Activated CD4-positive, alpha-beta T cell treated with anti-CD3 and anti-CD28 coated beads, Interleukin-2, amount 50 U/mL, for 4 hours (primary cell): ENCODE results near the gene TRABD2B.

Experiments used
- DNase-seq, 2 experiments: peaks; one replicate each; pipeline ENCODE4 v3.0.0-alpha.2; 2020

The TRABD2B gene

DNA sequence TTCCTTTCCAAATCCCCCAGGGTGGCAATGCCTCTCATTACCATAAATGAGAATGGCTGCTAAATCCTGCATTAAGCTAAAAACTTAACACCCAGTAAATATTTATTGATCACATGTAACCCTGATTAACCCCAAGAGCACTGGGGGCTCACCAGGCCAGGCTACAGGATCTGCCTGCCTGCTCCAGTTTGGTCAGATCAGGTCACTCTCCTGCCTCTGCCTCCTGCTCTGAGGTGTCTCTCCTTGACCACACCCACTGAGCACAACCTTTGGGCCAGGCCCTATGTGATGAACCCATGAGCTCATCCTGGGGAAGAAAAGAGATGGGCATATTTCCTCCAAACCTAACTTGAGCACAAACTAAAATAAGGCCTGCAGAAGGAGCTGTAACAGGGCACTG is 93.5 kb downstream of the TRABD2B start:
- DNase-seq: no peak

DNA sequence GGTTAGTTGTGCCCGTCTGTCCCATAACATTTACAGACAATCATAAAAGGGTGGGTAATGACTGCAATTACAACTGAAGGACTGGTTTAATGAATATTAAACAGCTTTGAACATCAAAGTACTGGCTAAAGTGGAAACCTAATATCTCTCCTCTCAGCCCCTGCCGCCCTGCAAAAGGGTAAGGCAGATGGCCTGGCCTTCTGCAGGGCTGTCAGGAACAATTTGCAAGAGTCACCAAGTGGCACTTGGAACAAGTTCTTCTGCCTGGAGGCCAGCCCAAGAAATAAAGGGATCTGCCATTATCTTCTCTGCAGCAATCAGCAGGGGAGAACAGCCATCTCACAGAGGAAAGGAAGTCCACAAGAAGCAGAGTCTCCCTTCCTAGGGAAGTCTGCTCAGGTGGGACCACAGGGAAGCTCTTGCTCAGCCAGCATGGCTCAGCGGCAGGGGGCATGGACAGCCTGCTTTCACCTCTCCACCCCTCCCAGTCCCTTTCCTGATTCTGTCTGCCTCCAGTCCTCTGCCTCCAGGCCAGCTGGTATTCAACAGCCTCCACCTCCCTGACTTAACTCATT is 96.1 kb downstream of the TRABD2B start:
- DNase-seq: no peak

DNA sequence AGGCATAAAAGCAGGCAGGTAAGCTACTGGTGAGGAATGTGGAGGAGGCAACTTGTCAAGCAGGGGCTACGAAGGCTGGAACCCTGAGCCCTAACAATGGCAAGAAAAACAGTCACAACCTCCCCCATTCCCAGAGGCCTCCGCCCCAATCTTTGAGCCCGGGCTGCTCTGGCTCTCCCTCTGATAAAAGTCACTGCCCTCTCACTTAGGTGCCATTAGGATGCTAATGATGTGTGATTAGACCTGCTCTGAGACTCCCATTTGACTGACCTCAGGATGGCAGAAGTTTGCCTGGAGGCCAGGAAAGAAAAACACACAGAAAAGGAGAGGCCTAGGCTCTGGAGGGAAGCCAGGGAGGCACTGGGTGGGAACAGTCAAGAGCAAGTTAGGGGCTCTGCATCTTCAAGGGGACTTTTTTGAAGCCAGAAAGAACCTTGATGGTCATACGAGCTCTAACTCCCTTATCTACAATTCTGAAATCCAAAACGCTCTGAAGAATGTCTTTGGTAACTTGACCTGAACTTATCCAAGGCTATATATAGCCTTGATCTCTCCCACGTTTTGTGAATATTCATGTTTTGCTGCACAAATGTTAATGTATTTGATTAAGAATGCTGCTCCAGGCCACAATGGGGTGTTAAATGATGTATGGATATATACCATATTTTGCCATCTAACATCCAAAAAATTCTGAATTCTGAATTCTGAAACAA is 98.9 kb downstream of the TRABD2B start:
- no peak for DNase-seq

DNA sequence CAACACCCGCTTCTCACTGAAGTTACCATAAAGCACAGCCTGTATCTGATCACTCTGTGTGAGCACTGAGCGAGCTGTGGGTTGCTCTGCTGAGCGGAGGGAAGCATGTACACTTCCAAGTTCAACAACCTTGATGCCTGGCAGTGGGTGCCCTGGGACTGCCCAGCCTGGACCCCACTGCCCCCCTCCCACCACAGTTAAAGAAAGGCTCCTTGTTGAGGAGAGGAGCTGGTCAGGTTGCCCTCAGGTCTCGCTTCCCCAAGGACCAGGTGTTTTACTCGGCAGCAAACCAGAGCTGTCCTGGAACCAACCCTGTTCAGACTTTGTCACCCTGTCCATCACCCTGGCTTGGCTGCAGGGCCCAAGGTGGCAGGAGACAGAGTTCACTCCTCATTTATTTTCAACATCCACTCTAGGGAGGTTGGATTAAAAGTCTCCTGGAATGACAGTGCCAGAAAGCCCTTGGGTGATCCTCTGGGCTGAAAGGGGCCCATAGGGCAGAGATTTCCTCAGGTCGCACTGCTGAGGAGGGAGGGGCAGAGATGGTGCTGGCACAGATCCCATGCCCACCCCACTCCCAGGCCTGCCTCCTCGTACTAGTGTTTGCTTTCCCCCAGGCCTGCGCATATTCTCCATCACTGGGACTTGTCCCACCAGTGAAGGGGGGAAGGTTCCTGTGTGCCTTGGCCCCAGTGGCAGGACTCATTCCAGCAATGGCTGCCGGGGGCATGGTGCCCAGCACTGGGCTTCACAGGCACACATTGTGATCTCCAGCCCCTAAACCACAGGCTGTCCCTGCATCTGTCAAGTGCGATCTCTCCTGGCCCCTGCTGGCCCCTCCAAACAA is 101.7 kb downstream of the TRABD2B start:
- no peak for DNase-seq

DNA sequence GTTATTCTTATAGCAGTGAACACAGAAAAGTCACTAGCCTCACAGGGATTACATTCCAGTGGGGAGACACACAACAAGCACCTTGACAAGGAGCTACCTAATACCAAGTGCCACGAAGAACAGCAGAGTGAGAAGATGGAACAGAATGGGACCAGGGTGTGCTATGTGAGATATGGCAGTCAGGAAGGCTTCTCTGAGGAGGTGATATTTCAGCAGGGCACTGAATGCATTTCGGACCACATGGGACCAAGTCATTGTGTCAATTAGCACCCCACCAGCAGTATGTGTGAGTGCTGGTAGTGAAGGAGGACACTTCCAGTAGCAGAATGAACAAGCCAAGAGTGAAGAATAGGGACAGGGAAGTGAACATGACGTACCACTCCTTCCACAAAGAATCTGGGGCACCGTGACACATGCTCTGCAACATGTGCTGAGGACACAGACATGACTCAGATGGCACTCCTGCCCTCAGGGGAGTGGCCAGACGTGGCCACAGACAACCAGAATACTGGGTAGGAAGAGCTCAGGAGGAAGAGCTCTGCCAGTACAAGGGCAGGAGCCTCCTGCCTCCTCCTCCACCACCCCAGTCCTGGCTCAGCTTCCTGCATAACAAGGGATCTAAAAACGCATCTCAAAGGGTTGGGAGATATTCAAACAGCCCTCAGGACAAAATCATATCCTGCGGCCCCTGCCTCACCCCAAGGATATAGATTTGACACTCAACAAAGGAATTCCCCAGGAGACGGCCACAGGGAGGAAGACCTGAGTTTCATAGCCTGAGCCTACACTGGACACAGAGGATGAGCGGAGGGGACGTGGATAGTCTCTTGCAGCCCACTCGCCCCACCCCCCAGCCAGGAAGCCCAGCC is 102.5 kb downstream of the TRABD2B start:
- no peak for DNase-seq

DNA sequence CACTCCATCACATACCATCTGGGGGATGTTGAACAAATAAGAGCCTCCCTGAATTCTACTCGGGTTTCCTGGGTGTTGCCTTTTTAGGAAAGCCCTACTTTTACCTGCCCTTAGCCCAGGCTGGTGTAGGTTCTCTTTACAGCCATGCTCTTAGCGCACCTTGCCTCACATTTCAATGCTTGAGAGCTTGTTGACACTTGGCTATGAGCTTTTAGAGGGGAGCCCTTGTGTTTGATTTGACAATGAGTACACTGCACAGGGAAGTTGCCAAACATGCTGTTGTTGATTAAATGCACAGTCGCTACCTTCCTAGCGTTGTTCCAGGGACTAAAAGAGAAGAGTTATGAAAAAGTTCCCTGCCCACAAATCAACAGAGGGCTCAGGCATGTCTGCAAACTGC is 103.8 kb downstream of the TRABD2B start:
- no peak for DNase-seq

DNA sequence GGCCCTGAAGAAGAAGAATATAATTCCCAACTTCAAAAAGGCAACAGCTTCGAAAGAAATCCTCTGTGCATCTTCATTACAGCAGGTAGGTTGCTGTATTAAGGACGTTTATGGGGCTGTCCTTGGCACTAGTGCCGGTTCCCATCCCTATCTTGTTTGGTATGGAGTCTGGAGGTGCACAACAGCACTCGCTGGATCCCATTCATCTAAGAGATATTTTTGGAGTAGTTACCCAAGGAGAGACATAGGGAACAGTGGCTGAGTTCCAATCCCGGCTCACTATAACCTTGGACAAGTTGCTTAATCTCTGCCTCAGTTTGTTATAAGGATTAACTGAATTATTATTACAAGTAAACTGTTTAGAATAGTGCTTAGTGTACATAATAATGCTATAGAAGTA is 106.4 kb downstream of the TRABD2B start:
- no peak for DNase-seq

DNA sequence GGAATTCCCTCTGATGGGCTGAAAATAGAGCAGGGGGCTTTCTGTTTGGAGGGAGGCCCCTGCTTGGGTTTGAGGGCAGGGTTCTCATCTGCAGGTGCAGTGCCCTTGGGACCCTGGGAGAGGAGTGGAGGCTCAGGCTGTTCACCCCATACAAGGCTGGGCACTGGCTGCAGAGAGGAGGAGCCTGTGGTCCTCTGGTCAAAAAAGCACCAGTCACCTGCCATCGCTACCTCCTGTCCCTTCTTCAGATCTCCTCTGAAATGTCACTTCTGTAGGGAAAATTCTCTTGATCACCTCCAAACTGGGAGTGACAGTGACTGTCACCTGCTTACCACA is 108.9 kb downstream of the TRABD2B start:
- no peak for DNase-seq

DNA sequence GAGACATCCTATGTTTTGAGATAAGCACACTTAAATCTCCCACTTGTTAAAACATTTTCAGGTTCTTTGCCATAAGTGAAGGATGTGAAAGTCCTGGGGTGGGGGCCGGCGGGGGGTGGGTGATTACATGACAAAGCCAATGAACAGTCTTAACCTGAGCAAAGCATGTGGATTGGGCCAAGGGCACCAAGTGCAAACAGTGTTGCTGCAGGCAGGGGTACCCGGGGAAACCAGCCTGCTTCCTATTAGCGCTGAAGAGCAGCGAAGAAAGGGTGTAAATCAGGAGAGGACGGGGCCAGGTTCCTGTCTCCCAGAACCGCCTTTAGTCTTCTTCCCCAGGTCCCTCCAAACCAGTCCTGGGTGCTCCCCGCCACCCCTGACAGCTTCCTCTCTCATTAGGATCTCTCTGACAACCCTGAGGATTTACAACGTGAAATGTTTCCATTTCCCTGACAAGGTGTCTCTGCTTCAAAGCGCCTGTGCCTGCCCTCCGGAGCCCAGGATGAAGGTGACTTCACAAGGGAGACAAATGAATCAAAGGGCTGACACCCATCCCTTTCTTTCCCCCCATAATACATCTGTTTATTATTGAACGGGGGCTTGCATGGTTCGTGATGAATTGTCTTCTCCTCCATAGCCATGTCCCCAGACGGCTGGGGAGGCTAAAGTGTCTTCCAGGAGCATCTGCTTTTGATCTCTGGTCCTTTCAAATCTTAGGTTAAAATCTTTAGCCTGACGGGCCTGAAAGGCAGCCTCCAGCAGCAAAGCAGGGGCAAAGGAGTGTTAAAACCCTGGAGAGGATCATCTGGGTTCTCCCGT is 109.5 kb downstream of the TRABD2B start:
- DNase-seq: no peak

DNA sequence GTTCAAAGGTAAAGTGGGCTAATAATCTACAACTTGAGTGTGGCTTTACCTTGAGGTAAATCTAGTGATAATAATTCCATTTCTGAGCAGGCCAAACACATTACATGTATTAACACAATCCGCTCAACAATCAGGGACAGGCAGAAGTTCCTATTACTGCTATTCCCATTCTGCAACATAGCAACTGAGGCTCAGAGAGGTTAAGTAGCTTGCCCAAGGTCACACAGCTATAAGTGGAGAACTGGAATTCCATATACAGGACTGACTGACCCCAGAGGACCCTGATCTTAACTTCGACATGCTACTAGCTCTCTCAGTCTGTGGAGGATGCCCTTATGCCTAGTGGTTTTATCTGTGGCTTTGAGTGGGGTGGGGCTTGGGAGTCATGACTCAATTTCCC is 110.1 kb downstream of the TRABD2B start:
- DNase-seq: no peak

DNA sequence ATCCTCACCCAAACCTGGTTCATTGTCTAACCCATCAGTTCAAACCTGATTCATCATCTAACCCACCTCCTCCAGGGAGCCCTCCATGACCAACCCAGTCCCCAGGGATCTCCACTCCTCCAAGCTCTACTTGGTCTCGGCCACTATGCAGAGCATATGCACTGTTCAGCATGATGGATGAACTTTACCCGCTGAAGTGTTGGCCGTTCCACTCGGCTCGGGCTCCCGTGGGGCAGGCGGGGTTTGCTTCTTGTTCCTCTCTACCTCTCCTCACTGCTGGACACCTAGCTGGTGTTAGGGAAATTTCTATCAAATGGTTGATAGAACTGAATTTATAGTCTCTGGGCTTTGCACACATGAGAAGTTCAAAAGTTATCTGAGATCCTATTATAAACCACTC is 111.0 kb downstream of the TRABD2B start:
- DNase-seq: no peak

DNA sequence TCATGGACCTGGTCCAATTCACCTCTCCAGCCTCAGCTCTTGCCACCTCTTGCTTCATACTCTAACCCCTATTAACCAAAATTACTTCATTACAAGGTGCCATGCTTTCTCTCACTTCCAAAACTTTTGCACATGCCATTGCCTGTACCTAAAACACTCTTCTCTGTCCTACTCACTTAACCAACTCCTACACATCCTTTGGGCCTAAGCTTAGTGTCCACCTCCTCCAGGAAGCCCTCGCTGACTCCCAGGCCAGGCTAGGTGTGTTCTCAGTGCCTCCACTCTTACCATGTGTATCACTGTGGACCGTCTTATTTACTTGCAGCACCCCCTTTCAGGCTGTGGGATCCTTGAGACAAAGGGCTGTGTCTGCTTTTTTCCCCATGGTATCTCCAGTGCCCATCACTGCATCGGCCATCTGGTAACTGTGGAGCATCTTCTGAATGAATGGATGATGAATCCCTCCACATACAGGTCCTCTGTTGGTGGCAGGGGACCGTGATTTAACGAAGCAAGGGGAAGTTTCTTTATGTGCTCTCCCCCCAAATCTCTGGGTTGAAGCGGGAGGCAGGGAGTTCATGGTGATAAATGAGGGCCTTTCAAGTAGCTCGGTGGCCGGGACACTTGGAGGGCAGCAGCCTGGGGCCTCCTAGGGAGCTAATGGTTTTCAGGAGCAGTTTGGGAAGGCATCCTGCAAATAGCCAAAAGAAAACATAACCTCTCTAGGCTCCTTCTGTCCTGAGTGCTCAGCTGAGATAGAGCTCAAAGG is 111.9 kb downstream of the TRABD2B start:
- no peak for DNase-seq

DNA sequence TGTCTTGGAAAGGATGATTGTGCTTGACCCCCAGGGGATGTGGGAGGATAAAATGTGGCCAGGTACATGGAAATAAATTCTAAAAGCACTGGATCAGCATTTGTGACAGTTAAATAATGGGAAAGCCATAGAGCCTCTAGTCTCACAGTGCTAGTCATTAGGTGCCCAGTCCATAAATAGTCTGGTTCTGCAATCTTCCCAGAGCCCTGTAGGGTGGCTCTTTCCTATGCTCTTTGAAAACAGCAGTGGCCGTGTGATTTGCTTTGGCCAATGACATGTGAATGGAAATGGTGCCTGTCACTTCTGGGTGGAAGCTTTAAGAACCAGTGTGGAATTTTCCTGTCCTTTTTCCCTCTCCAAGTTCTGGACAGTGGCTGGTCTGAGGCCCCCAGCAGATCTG is 113.2 kb downstream of the TRABD2B start:
- no peak for DNase-seq

DNA sequence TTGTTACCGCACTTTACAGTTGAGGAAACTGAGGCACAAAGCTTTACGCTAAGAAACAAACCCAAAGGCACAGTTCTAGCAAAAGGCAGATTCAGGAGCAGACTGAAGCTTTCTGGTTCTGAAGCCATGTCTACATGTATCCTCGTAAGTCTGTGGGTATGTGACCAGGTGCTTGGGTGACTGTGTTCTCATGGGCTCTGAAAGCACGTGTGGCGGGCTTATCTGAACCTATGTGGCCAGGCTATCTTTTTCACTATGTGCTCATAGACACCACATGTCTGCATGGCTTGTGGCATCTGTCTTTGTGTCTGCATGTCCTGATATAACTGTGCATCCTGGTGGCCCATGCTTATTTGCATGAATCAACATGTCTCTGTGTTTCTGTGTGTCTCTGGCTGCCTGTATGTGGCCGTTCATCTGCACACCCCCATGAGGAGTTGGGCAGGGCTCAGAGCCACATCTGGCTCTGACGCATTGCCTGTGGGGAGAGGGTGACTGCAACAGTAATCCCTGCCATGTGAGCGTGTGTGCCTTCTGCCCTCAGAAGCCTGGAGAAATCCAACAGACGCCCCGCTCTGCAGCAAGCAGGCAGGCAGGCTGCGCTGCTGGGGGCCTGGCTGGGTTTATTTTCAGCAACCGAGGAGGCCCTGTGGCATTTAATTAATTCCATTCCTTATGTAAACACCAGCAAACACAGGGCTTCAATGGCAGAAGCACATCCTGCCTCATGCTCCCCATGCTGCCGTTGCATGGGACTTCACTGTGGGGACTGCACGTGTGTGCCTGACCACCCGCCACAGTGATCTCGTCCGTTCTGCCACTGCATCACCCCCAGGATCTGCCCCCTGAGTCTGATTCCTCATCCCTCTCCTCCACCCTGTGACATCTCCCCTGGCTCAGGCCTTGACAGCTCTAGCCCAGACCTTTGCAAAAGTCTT is 115.4 kb downstream of the TRABD2B start:
- no peak for DNase-seq

DNA sequence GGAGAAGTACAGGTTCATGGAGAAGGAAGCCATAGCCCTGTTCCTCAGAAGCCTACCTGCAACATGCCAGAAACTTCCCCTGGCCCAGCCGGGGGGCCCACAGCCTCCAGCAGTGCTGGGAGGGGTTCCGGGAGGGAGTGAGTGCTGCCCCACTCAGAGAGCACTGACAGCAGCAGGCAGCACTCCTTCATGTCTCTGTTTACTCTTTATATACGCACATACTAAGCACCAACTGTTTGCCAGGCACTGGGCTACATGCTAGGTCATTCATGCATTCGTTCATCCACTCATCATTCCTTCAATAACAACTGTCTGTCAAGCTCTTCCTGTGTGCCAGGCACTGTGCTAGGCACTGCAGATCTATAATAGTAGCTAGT is 120.6 kb downstream of the TRABD2B start:
- no peak for DNase-seq

DNA sequence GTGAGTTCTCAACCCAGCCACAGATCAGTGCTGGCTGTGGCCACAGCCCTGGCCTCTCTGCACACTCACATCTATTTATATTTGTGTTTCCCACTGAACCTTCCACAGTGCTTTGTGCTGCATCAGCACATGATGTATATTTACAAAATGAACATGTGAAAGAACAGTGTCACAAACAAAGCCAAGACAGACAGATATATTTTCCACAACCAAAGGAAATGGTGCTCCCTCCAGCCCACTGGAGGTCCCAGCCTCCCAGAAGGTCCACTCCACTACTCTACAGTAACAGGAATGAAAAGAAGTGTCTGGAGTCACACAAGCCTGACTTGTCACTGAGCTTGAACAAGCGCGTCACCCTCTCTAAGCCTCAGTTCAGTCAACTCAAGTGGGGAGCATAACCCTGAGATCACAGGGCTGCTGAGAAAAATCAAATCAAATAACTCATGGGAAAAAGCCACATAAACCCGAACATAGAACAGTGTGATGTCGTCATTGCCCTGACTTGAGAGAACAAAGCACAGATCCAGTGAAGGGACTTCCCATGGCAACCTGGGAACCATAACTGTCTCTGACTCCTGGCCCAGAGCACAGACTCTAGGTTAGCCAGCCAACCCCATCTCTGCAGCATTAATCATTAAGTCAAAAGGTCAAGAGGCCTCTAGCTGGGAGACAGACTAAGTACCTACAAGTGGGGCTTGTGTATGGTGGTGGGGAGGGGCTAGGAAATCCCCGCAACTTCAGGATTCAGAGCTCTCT is 121.2 kb downstream of the TRABD2B start:
- no peak for DNase-seq

DNA sequence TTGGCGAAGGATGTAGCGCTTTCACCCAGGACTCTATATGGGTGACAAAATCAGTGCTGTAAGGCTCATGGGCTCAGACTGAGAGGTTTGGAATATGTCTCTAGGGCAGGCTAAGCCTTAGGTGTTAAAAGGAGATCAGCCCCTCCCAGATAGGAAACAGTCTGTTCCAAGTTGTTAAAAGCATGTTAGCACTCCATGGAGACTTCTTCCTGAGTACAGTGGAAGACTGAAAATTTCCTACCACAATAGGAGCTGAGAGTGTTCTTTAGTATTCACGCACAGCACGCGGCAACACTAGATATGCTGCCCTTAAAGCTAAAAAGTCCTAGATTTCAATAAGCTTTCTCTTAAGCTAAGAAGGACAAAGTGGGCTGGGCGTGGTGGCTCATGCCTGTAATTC is 122.1 kb downstream of the TRABD2B start:
- DNase-seq: no peak

DNA sequence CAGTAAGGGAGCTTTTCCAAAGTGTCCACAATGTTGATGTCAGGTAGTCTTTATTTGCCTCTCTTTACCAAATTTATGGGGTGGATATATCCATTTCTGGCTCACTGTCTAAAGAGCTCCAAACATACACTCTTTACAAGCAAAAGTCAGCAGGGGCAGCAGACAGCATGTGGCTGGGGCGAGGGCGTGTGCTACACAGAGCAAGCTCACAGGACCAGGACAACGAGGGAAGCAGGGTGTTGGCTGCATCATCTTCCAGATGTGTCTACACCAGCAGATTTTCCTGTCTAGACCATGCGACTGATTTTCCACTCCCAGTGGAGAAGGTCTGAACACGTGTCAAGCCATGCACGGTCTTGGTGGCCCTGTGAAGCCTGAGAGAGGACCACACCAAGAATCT is 123.8 kb downstream of the TRABD2B start:
- no peak for DNase-seq

DNA sequence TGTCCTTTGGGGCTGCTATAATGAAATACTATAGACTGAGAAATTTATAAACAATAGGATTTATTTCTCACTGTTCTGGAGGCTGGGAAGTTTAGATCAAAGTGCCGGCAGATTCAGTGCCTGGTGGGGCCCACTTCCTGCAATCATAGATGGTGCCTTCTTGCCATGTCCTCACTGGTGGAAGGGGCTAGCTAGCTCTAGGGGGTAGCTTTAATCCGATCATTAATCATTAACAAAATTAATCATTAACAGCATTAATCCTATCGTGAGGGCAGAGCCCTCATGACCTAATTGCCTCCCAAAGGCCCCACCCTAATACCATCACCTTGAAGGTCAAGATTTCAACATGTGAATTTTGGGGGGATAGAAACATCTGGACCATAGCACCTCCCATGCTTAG is 124.3 kb downstream of the TRABD2B start:
- DNase-seq: no peak
